ENCODE results near the gene ADAMTS16. TPM values are rescaled to one million over a fixed set of nuclear protein-coding genes. Genes with fewer than 3 reads are reported as not detected.

ADAMTS16 gene
- total and polyA plus RNA-seq, 2 donors (not counting 3 experiments of a cell fraction or from before 2014, with no cell fraction given): not detected

GRCh38 chr5:5316334-5316733, 176.2 kb downstream of the ADAMTS16 start:
- intact Hi-C loops (cut with micrococcal nuclease) (no loop called here), dilution Hi-C loops (cut with MboI; ENCODE audit: extremely low pct_ligation_motif_present, low sequenced_read_pairs) (no loop called here)
- Histone ChIP-seq H3K27ac (ENCODE audit: insufficient read depth, low read depth, low read length) (no peak overlapping the region), H4K20me1 (replicated peaks; ENCODE audit: control insufficient read depth, extremely low read depth, insufficient read depth, low read length) (no peaks in the 10 kb centered on the region), H3K4me3 (replicated peaks in 1 of 3; ENCODE audit: insufficient read depth in 1 of 3, low read depth in 1 of 3, low read length in 3 of 3) (no peak overlapping the region), H3K9me3 (replicated peaks; ENCODE audit: control insufficient read depth, insufficient read depth, low read length) (no peaks in the 10 kb centered on the region), H2AFZ (ENCODE audit: low read depth, low read length) (no peak overlapping the region), H3K27me3 (ENCODE audit: control insufficient read depth in 2 of 2, insufficient read depth in 2 of 2, low read length in 2 of 2) (no peaks in the 10 kb centered on the region), H3K9me1 (replicated peaks; ENCODE audit: control insufficient read depth, extremely low read depth, insufficient read depth, low read length) (no peaks in the 10 kb centered on the region), H3K4me1 (ENCODE audit: control insufficient read depth, extremely low read depth, insufficient read depth, low read length) (no peaks in the 10 kb centered on the region), H3K79me2 (ENCODE audit: control insufficient read depth, insufficient read depth, low read length) (no peaks in the 10 kb centered on the region), H3K4me2 (ENCODE audit: insufficient read depth, low read length) (no peak overlapping the region), H3K36me3 (ENCODE audit: control insufficient read depth in 2 of 2, extremely low read depth in 1 of 2, insufficient read depth in 2 of 2, low read length in 2 of 2) (no peaks in the 10 kb centered on the region), H3K9ac (replicated peaks; ENCODE audit: extremely low read depth, insufficient read depth, low read length) (no peak overlapping the region)
- BruUV-seq (replicated peaks): no TSS peak
- DNase-seq (ENCODE audit: low read depth, low spot score): no peak
- ChIA-PET POLR2A (no interaction called here), CTCF (no interaction called here)
- FAIRE-seq: no peak
- no peak for TF ChIP-seq MYC (IDR thresholded peaks at IDR 0.05; ENCODE audit: low read depth, low read length)
- TF ChIP-seq FOS (IDR thresholded peaks at IDR 0.05; ENCODE audit: borderline replicate concordance, insufficient read depth, low read length): no peak
- TF ChIP-seq CTCF (IDR thresholded peaks at IDR 0.05; ENCODE audit: extremely low read depth in 1 of 2, insufficient read depth in 1 of 2, low read depth in 1 of 2, low read length in 2 of 2): no peak
- TF ChIP-seq POLR2AphosphoS5 (IDR thresholded peaks at IDR 0.05; ENCODE audit: insufficient read depth, low read depth, low read length): no peak
- no peak for TF ChIP-seq GATA2 (IDR thresholded peaks at IDR 0.05; ENCODE audit: insufficient read depth, insufficient read length, low read depth, low read length)
- TF ChIP-seq, protein P1, sequence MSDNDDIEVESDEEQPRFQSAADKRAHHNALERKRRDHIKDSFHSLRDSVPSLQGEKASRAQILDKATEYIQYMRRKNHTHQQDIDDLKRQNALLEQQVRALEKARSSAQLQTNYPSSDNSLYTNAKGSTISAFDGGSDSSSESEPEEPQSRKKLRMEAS (IDR thresholded peaks at IDR 0.05; ENCODE audit: insufficient read depth, insufficient read length): no peak
- no peak for TF ChIP-seq JUN (IDR thresholded peaks at IDR 0.05; ENCODE audit: borderline replicate concordance, insufficient read depth, insufficient read length, low read depth)
- no peak for TF ChIP-seq EZH2 (IDR thresholded peaks at IDR 0.05; ENCODE audit: borderline replicate concordance, low read depth, low read length, severe bottlenecking)
- no peak for TF ChIP-seq POLR2A (IDR thresholded peaks at IDR 0.05; ENCODE audit: low read depth, low read length)

All from endothelial cell of umbilical vein (primary cell).